ENCODE measurements around the gene RAPH1.

DNA sequence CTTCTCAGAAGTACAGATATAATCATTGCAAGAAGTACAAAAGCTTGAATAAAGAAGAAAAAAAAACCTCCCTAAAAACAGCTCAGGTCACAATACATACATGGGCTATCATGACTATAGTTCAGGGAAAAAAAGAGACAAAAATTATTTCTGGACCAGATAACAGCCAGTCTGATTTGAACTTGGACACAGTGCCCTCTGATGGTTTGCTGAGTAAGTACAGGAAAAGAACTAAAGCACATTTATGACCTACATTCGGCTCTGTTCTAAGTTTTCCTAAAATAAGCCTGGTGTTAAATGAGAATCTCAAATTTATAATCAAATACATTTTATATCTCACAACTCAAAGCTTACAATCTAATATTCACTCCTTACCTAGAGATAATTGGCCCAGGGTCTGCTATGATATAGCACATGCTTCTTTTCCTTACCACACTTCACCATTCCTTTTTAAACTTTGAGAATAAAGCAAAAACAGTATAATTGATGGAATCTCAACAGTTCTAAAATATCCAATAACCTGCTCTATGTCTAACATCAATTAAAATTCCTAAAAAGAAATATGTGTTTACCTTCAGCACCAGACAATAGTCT lies 81.1 kb downstream of the RAPH1 start:
- no peak for TF ChIP-seq EZH2phosphoT487 (IDR thresholded peaks at IDR 0.05; ENCODE audit: borderline replicate concordance, low read length)
- TF ChIP-seq, protein P1, sequence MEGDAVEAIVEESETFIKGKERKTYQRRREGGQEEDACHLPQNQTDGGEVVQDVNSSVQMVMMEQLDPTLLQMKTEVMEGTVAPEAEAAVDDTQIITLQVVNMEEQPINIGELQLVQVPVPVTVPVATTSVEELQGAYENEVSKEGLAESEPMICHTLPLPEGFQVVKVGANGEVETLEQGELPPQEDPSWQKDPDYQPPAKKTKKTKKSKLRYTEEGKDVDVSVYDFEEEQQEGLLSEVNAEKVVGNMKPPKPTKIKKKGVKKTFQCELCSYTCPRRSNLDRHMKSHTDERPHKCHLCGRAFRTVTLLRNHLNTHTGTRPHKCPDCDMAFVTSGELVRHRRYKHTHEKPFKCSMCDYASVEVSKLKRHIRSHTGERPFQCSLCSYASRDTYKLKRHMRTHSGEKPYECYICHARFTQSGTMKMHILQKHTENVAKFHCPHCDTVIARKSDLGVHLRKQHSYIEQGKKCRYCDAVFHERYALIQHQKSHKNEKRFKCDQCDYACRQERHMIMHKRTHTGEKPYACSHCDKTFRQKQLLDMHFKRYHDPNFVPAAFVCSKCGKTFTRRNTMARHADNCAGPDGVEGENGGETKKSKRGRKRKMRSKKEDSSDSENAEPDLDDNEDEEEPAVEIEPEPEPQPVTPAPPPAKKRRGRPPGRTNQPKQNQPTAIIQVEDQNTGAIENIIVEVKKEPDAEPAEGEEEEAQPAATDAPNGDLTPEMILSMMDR (conservative IDR thresholded peaks at IDR 0.05; ENCODE audit: low read depth, low read length): peak; percentile 89
- no peak for TF ChIP-seq EZH2 (IDR thresholded peaks at IDR 0.05; ENCODE audit: low read length, unreplicated experiment)
